Calu3 (cell line): ENCODE data around the gene DNAJB5. TPM values are rescaled to one million over a fixed set of nuclear protein-coding genes. Genes with fewer than 3 reads are reported as not detected.

Experiments used
- BruUV-seq: library from RNA; stranded (reverse); fragments of 400-500 nt; replicated peaks from 2 replicates; lab custom pipeline; 2021; lab: Mats Ljungman, UMichigan
- CTCF ChIA-PET: fragments of 300-600 bp; sonication (Branson Sonifier 250); formaldehyde crosslinking; loops from one replicate; lab custom pipeline; 2022; ENCODE audit warnings: antibody characterized with exemption; lab: Charles Lee
- DNase-seq: peaks from one replicate; pipeline ENCODE4 v3.0.0; 2022
- H3K27ac Mint-ChIP-seq: one replicate; pipeline ENCODE4 v1.8.0; 2022; ENCODE audit warnings: mixed read lengths; ENCODE audit not compliant: unreplicated experiment
- H3K27me3 Mint-ChIP-seq: one replicate; pipeline ENCODE4 v1.8.0; 2022; ENCODE audit warnings: mixed read lengths; ENCODE audit not compliant: unreplicated experiment
- H3K36me3 Mint-ChIP-seq: one replicate; pipeline ENCODE4 v1.8.0; 2022; ENCODE audit warnings: mild to moderate bottlenecking, moderate library complexity, mixed read lengths; ENCODE audit not compliant: insufficient read depth, unreplicated experiment
- H3K4me1 Mint-ChIP-seq: one replicate; pipeline ENCODE4 v1.8.0; 2022; ENCODE audit warnings: mild to moderate bottlenecking, low read depth, mixed read lengths; ENCODE audit not compliant: unreplicated experiment
- H3K4me3 Mint-ChIP-seq: one replicate; pipeline ENCODE4 v1.8.0; 2022; ENCODE audit warnings: mild to moderate bottlenecking, low read depth, moderate library complexity, mixed read lengths; ENCODE audit not compliant: unreplicated experiment
- H3K9me3 Mint-ChIP-seq: one replicate; pipeline ENCODE4 v1.8.0; 2022; ENCODE audit warnings: low read depth, mixed read lengths; ENCODE audit not compliant: unreplicated experiment
- intact Hi-C: fragments of 100-400 bp; cut with micrococcal nuclease; formaldehyde crosslinking; loops from one replicate; pipeline ENCODE4 v1.10.0; 2022; ENCODE audit not compliant: unreplicated experiment
- total RNA-seq: library from RNA; stranded (reverse); gene quantifications from 2 replicates; pipeline ENCODE4 v1.2.3, GENCODE V29; 2022
- TF ChIP-seq, protein P1 (sequence below): fragments of 200-600 bp; IDR thresholded peaks from one replicate; pipeline ENCODE4 v1.8.0; 2022; ENCODE audit warnings: antibody characterized with exemption; ENCODE audit not compliant: unreplicated experiment

The DNAJB5 gene
- total RNA-seq, 1 experiment from 2014 or later, result 3.1 TPM

DNA sequence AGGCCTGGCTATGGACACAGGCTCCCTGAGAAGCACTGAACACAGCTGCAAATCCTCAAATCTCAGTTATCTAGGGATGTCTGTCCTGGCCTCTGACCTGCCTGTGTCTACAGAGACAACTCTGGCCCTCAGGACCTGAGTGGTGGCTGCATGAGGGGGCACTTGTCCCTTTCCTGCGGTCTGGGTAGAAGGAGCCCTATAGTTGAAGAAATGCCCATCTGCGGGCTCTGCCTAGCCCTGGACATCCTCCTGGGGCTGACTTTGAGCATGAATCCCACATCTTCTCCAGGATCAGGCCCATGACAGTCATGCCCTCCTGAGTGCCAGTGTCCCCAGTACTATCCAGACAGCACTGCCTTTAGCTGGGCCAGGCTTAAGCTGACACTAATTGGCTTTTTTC, 10.0 kb downstream of the DNAJB5 start:
- Mint-ChIP-seq H3K4me3 (no peak overlapping the region), H3K9me3 (no peaks in the 10 kb centered on the region), H3K36me3 (peaks cover 16% of the 10 kb centered on the region), H3K27ac (no peak overlapping the region), H3K27me3 (no peaks in the 10 kb centered on the region), H3K4me1 (no peaks in the 10 kb centered on the region)
- no peak for DNase-seq
- intact Hi-C loops, result no loop called here
- TF ChIP-seq, protein P1, sequence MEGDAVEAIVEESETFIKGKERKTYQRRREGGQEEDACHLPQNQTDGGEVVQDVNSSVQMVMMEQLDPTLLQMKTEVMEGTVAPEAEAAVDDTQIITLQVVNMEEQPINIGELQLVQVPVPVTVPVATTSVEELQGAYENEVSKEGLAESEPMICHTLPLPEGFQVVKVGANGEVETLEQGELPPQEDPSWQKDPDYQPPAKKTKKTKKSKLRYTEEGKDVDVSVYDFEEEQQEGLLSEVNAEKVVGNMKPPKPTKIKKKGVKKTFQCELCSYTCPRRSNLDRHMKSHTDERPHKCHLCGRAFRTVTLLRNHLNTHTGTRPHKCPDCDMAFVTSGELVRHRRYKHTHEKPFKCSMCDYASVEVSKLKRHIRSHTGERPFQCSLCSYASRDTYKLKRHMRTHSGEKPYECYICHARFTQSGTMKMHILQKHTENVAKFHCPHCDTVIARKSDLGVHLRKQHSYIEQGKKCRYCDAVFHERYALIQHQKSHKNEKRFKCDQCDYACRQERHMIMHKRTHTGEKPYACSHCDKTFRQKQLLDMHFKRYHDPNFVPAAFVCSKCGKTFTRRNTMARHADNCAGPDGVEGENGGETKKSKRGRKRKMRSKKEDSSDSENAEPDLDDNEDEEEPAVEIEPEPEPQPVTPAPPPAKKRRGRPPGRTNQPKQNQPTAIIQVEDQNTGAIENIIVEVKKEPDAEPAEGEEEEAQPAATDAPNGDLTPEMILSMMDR, result no peak
- no TSS peak for BruUV-seq
- CTCF ChIA-PET, result no interaction called here

DNA sequence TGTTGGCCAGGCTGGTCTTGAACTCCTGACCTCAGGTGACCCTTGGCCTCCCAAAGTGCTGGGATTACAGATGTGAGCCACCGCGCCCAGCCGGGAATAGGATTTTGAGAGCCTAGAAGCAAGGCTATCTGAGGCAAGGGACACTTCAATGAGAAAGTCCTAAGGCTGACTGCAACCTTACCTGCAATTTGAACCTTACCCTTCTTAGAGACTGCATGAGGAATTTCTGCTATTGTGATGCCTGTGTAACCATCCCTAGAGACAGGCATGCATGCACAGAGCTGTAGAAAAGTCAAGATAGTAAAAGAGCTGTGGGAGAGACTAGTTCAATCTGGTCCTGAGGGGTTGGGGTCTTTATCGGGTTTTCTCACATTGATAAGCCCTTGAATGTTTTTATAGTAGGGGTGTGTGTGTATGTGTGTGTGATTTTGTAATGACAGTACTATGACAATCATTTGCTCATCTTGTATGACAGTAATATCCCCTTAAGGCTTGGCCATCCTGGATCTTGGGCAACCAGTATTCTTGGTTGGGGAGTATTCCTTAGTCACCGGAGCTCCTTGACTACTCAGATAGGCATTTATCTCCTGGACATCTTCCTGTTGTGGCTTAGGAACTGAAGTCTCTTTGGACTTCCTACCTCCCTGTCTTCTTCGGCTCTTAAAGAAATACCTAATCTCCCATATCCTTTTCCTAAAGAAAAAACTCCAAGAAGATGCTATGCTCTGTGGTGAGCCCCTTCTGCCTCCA, 11.2 kb downstream of the DNAJB5 start:
- intact Hi-C loops, result no loop called here
- DNase-seq, result no peak
- no peak overlapping the region for H3K27ac Mint-ChIP-seq
- no peak overlapping the region for H3K4me3 Mint-ChIP-seq
- H3K9me3 Mint-ChIP-seq, result no peaks in the 10 kb centered on the region
- CTCF ChIA-PET, result no interaction called here
- TF ChIP-seq, protein P1, result no peak
- BruUV-seq, result no TSS peak
- no peaks in the 10 kb centered on the region for H3K27me3 Mint-ChIP-seq
- peaks cover 12% of the 10 kb centered on the region for H3K36me3 Mint-ChIP-seq
- H3K4me1 Mint-ChIP-seq, result no peaks in the 10 kb centered on the region

DNA sequence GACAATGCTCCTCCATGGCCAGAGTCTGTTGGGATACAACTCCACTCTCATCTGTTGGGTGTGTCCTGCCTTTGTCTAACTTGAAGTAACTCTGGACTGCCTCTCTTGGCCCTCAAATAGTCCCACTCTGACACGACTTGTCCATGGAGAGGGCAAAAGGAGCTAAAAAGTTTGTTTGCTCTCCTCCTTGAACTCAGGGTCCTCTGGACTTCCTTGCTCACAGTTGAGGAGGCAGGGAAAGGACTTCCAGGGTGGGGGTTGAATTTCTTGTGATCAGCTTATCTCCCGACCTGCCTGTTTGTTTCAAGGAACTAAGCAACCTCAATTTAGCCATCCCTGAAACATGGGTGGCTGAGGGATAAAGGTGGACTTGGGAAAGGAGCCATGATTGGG, 11.7 kb downstream of the DNAJB5 start:
- no peaks in the 10 kb centered on the region for H3K9me3 Mint-ChIP-seq
- TF ChIP-seq, protein P1, result no peak
- H3K4me1 Mint-ChIP-seq, result no peaks in the 10 kb centered on the region
- H3K4me3 Mint-ChIP-seq, result no peak overlapping the region
- intact Hi-C loops, result no loop called here
- no TSS peak for BruUV-seq
- CTCF ChIA-PET, result no interaction called here
- no peak overlapping the region for H3K27ac Mint-ChIP-seq
- peaks cover 11% of the 10 kb centered on the region for H3K36me3 Mint-ChIP-seq
- DNase-seq, result no peak
- no peaks in the 10 kb centered on the region for H3K27me3 Mint-ChIP-seq

DNA sequence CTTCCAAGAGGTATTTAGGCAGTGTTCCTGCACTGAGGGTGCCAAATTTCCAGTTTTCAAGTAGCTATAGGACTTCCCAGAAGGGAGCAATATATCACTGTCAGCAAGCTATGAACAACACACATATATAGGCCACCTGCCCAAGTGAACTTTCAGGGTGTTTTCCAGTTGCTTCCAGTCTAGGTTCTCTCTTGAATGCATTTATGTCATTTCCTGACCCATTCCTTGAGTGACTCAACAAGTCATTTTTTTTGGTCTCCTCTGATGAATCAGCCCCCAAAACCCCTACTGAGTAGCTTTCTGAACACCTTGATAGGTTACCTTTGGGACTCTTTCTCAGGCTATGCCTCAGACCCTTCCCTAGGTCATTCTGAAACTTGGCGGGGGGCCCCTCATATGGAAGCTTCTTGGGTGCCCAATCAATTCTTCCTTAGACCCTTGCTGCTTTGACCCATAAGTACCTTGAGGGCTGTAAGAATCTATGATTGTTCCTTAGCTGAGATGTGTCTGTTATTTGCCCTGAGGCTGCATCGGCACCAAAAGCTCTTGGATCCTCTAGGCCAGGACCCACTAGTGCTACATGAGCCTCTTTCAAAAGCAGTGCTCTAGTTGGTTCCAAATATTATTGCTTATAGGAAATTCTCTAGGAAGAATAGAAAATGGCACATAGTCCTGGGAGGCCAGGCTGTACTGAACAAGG, 12.4 kb downstream of the DNAJB5 start:
- BruUV-seq, result no TSS peak
- DNase-seq, result no peak
- H3K4me3 Mint-ChIP-seq, result no peak overlapping the region
- no peaks in the 10 kb centered on the region for H3K9me3 Mint-ChIP-seq
- no peaks in the 10 kb centered on the region for H3K27me3 Mint-ChIP-seq
- TF ChIP-seq, protein P1, result no peak
- peaks cover 11% of the 10 kb centered on the region for H3K36me3 Mint-ChIP-seq
- H3K4me1 Mint-ChIP-seq, result no peaks in the 10 kb centered on the region
- no peak overlapping the region for H3K27ac Mint-ChIP-seq
- intact Hi-C loops, result no loop called here
- CTCF ChIA-PET, result interaction anchor here (0.5 kb wide), 1 partner anchor 14 kb away, joined by 3 read pairs; no protein-coding TSS in a partner anchor
